ENCODE data around the gene ECHDC1.

The ECHDC1 gene

DNA sequence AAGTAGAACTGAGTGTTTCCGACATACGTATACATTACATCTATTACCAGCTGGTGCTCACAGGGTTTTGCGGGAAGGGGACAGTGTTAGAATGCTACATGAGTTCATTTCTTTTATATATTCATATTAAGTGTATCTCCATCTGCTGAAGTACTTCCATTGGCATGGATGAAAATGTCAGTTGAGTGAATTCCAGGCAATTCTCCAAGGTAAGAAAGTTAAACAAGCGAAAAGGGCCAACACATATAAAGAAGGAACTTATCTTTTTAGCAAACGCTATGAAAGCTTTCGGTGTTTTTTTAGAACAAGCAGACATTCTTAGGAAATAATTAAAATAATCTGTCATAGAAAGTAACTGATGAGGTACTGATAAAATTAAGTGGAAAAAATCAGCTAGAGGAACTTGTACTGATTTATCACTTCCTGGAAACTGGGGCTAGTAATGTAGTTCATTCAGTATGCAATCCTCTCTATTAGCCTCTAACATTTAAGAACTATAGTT is 42.2 kb downstream of the ECHDC1 start:
- Histone ChIP-seq H3K27ac (no peak overlapping the region), H3K36me3 (peaks cover 0 to under 1% (median 0%) of the 10 kb centered on the region in 3 donors)

DNA sequence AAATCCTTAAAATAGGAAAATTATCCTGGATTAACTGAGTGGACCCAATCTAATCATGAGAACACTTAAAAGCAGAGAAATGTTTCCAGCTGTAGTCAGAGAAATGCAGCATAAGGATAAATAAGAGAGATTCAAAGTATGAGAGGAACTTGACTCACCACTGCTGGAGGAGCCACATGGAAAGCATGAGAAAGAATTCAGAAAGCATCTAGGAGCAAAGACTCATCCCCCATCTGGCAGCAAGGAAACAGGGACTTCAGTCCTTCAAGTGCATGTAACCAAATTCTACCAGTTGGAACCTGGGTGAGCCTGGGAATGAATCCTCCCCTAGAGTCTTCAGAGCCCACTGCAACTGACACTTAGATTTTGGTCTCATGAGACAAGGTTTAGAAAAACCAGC is 43.0 kb downstream of the ECHDC1 start:
- intact Hi-C loops (cut with DNase I; ENCODE audit: low total_unique reads) = loop anchor here (5.0 kb wide), 1 partner anchor 237 kb away; no protein-coding TSS in a partner anchor
- H3K27ac ChIP-seq = no peak overlapping the region

More for the DNA sequence above, 42.2 kb downstream of the ECHDC1 start:
- Histone ChIP-seq H3K4me3 (no peak overlapping the region), H3K9me3 (peaks cover 0 to 1% (median 0%) of the 10 kb centered on the region in 3 donors), H3K4me1 (peaks cover 0 to 22% (median 6%) of the 10 kb centered on the region in 4 donors), H3K27me3 (no peaks in the 10 kb centered on the region)
- DNase-seq = no peak
- TF ChIP-seq, protein P1, sequence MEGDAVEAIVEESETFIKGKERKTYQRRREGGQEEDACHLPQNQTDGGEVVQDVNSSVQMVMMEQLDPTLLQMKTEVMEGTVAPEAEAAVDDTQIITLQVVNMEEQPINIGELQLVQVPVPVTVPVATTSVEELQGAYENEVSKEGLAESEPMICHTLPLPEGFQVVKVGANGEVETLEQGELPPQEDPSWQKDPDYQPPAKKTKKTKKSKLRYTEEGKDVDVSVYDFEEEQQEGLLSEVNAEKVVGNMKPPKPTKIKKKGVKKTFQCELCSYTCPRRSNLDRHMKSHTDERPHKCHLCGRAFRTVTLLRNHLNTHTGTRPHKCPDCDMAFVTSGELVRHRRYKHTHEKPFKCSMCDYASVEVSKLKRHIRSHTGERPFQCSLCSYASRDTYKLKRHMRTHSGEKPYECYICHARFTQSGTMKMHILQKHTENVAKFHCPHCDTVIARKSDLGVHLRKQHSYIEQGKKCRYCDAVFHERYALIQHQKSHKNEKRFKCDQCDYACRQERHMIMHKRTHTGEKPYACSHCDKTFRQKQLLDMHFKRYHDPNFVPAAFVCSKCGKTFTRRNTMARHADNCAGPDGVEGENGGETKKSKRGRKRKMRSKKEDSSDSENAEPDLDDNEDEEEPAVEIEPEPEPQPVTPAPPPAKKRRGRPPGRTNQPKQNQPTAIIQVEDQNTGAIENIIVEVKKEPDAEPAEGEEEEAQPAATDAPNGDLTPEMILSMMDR (IDR thresholded peaks at IDR 0.05) = no peak
- intact Hi-C loops (cut with DNase I; ENCODE audit: low total_unique reads) = loop anchor here (5.0 kb wide), 1 partner anchor 236 kb away; no protein-coding TSS in a partner anchor

DNA sequence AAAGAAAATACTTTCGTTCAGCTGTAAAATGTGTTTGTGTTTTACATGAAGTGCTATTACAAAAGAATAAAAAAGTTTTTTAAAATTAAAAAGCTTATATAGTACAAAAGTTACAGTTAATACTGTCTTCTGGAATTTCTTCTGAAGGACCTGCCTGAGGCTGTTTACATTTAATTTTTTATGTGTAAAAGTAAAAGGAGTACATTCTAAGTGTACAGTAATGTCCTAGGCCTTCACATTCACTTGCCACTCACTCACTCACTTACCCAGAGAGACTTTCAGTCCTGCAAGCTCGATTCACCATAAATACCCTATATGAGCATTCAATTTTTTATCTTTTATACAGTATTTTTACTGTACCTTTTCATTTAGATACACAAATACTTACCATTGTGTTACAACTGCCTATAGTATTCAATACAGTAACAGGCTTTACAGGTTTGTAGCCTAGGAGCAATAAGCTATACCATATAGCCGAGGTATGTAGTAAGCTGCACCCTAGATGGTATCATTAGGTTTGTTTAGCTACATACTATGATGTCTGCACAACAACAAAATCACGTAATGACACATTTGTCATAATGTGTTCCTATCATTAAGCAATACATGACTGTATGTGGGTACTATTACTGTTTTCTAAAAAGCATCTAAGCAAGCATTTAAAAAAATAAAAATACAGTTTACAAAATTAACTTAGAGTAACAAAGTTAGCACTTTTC is 43.7 kb downstream of the ECHDC1 start:
- H3K27me3 ChIP-seq = no peaks in the 10 kb centered on the region
- peaks cover 0 to 6% (median 3%) of the 10 kb centered on the region in 3 donors for H3K36me3 ChIP-seq
- no peak overlapping the region for H3K27ac ChIP-seq
- DNase-seq = no peak
- H3K4me1 ChIP-seq = peaks cover 0 to 22% (median 6%) of the 10 kb centered on the region in 4 donors
- H3K9me3 ChIP-seq = no peaks in the 10 kb centered on the region
- TF ChIP-seq, protein P1 (IDR thresholded peaks at IDR 0.05) = no peak
- intact Hi-C loops (cut with DNase I; ENCODE audit: low total_unique reads) = loop anchor here (5.0 kb wide), 1 partner anchor 238 kb away; no protein-coding TSS in a partner anchor
- no peak overlapping the region for H3K4me3 ChIP-seq

More for the DNA sequence above, 43.0 kb downstream of the ECHDC1 start:
- Histone ChIP-seq H3K36me3 (peaks cover 0 to 6% (median 0%) of the 10 kb centered on the region in 3 donors), H3K4me1 (peaks cover 0 to 22% (median 6%) of the 10 kb centered on the region in 4 donors), H3K27me3 (no peaks in the 10 kb centered on the region), H3K4me3 (no peak overlapping the region), H3K9me3 (no peaks in the 10 kb centered on the region)
- TF ChIP-seq, protein P1 (IDR thresholded peaks at IDR 0.05) = no peak
- no peak for DNase-seq

DNA sequence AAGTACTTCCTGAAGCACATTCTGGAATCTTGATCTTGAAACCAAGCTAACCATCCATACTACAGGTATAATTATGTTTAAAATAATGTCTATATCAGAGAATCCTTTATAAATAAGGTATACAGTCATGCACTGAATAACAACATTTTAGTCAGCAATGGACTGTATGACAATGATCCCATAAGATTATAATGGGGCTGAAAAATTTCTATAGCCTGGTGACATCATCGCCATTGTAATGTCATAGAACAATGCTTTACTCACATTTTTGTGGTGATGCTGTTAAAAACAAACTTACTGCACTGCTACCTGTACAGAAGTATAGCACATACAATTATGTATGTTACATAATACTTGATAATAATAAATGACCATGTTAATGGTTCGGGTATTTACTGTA is 44.9 kb downstream of the ECHDC1 start:
- Histone ChIP-seq H3K9me3 (no peaks in the 10 kb centered on the region), H3K4me3 (no peak overlapping the region), H3K27ac (no peak overlapping the region), H3K36me3 (peaks cover 0 to 6% (median 3%) of the 10 kb centered on the region in 3 donors), H3K27me3 (no peaks in the 10 kb centered on the region), H3K4me1 (peaks cover 0 to 22% (median 5%) of the 10 kb centered on the region in 4 donors)
- intact Hi-C loops (cut with DNase I; ENCODE audit: low total_unique reads) = no loop called here
- DNase-seq = no peak
- TF ChIP-seq, protein P1 (IDR thresholded peaks at IDR 0.05) = no peak

DNA sequence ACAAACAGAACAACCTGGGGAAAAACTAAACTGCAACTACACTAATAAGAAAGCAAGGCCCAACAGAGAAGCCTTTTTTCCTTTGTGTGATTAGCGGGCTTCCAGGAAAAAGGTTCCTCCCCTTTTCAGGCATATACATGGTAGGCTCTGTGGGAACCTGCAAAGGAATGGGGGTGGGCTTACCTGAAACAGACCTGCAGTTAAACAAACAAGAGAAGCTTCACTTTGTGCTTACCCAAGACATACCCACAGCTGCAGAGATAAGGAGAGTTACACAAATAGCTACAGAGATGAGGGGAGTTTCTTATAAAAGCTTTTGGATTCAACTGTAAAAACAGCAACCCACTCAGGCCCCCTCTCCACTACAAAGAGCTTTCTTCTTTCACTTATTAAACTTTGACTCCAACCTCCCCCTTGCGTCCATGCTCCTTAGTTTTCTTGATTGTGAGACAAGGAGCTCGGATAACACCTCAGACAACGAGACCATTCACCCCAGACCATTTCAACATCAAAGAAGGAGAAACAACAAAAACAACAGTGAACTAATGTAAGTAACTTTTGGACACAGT is 45.8 kb downstream of the ECHDC1 start:
- Histone ChIP-seq H3K4me1 (peaks cover 0 to 22% (median 4%) of the 10 kb centered on the region in 4 donors), H3K27ac (no peak overlapping the region), H3K4me3 (no peak overlapping the region), H3K27me3 (no peaks in the 10 kb centered on the region), H3K36me3 (peaks cover 0 to 6% (median 3%) of the 10 kb centered on the region in 3 donors), H3K9me3 (no peaks in the 10 kb centered on the region)
- TF ChIP-seq, protein P1 (IDR thresholded peaks at IDR 0.05) = no peak
- intact Hi-C loops (cut with DNase I; ENCODE audit: low total_unique reads) = no loop called here
- no peak for DNase-seq

Data from tibial artery (tissue), 4 donors.